K562 (cell line): ENCODE data around the gene HES5.

Experiments used
- NFRKB ChIP-seq: fragments of 450-650 bp; IDR thresholded peaks from 2 replicates; pipeline ENCODE4 v1.6.1; 2016; ENCODE audit warnings: low read depth
- POLR2AphosphoS5 ChIP-seq: IDR thresholded peaks from 2 replicates; pipeline ENCODE4 v1.6.1; 2011; ENCODE audit warnings: mild to moderate bottlenecking, low read depth, low read length, moderate library complexity; ENCODE audit not compliant: control insufficient read depth, insufficient read depth
- PYGO2 ChIP-seq: fragments of 450-650 bp; IDR thresholded peaks from 2 replicates; pipeline ENCODE4 v1.6.1; 2016; ENCODE audit warnings: mild to moderate bottlenecking, missing genetic modification characterization, moderate library complexity, missing compliant biosample characterization
- TCF7 ChIP-seq: sonication (generic); IDR thresholded peaks from 2 replicates; pipeline ENCODE4 v1.6.1; 2016; ENCODE audit warnings: antibody characterized with exemption, borderline replicate concordance
- ZKSCAN1 ChIP-seq: fragments of 150-350 bp; IDR thresholded peaks from 2 replicates; pipeline ENCODE4 v1.6.1; 2016; ENCODE audit warnings: low read depth, low read length
- ZNF263 ChIP-seq: sonication (generic); formaldehyde crosslinking; IDR thresholded peaks from 2 replicates; pipeline ENCODE4 v1.8.0; 2022; ENCODE audit warnings: mild to moderate bottlenecking, missing genetic modification reagents, borderline replicate concordance
- ZNF431 ChIP-seq: sonication (generic); formaldehyde crosslinking; IDR thresholded peaks from 2 replicates; pipeline ENCODE4 v1.8.0; 2022; ENCODE audit warnings: mild to moderate bottlenecking, missing genetic modification reagents
- TF ChIP-seq, protein P1 (sequence below): sonication (generic); formaldehyde crosslinking; IDR thresholded peaks from 2 replicates; pipeline ENCODE4 v1.8.1; 2023; ENCODE audit warnings: mild to moderate bottlenecking, missing genetic modification reagents
- TF ChIP-seq, protein P2 (sequence below): IDR thresholded peaks from 3 replicates; pipeline ENCODE4 v1.6.1; 2011; ENCODE audit warnings: borderline replicate concordance, mild to moderate bottlenecking; ENCODE audit not compliant: insufficient read length, insufficient read depth
- TF ChIP-seq, protein P3 (sequence below), 3 experiments: IDR thresholded peaks in 2 of 3; conservative IDR thresholded peaks in 1 of 3; 2 replicates each; pipeline ENCODE4 v1.5.1; 2011 to 2012; ENCODE audit warnings: low read length in 3 of 3, mild to moderate bottlenecking in 3 of 3, control low read depth in 2 of 3, improper control_type of control experiment in 1 of 3, inconsistent platforms in 1 of 3, low read depth in 1 of 3, mixed read lengths in 1 of 3, moderate library complexity in 1 of 3; ENCODE audit not compliant: insufficient read depth in 2 of 3
- TF ChIP-seq, protein P4 (sequence below): fragments of 450-650 bp; formaldehyde crosslinking; IDR thresholded peaks from 2 replicates; pipeline ENCODE4 v1.4.0; 2020; ENCODE audit warnings: mild to moderate bottlenecking, moderate library complexity

DNA sequence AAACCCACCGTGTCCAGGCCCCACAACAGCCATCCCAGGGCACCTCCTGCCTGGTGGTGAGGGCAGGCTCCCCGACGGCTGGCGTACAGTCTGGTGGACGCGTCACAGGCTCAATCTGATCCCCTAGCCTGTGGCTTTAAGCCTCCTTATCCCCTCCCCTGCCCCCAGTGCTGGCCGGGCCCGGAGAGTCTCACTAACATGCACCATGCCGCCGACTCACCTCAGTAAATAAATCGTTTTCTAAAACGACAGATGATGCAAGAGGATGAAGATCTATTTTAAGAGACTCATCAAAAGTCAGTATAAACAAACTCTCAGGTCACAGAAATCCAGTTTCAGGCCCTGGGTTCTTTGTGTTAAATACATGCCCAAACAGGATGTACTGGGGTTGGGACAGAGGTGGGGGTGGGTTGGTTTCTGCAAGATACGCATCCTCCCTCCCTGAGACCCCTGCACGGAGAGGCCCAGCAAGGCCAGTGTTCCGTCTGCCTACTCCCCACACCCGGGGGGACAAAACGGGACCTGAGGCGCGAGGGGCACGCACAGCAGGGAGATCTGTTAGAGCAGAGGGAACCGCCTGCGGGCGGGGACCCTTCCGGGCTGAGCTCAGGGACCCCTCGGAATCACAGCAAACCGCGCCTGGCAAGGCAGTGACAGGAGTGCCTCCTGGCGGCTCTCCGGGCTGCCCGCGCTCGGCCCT lies 6.7 kb downstream of the HES5 start:
- no peak for TF ChIP-seq ZNF431
- TF ChIP-seq, protein P1, sequence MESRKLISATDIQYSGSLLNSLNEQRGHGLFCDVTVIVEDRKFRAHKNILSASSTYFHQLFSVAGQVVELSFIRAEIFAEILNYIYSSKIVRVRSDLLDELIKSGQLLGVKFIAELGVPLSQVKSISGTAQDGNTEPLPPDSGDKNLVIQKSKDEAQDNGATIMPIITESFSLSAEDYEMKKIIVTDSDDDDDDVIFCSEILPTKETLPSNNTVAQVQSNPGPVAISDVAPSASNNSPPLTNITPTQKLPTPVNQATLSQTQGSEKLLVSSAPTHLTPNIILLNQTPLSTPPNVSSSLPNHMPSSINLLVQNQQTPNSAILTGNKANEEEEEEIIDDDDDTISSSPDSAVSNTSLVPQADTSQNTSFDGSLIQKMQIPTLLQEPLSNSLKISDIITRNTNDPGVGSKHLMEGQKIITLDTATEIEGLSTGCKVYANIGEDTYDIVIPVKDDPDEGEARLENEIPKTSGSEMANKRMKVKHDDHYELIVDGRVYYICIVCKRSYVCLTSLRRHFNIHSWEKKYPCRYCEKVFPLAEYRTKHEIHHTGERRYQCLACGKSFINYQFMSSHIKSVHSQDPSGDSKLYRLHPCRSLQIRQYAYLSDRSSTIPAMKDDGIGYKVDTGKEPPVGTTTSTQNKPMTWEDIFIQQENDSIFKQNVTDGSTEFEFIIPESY (CRISPR knock-in tag), result peak; percentile 29; the same call in 1 of the 2 replicates
- TF ChIP-seq, protein P2, sequence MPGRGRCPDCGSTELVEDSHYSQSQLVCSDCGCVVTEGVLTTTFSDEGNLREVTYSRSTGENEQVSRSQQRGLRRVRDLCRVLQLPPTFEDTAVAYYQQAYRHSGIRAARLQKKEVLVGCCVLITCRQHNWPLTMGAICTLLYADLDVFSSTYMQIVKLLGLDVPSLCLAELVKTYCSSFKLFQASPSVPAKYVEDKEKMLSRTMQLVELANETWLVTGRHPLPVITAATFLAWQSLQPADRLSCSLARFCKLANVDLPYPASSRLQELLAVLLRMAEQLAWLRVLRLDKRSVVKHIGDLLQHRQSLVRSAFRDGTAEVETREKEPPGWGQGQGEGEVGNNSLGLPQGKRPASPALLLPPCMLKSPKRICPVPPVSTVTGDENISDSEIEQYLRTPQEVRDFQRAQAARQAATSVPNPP, result no peak
- TF ChIP-seq POLR2AphosphoS5, result no peak
- TF ChIP-seq, protein P3, sequence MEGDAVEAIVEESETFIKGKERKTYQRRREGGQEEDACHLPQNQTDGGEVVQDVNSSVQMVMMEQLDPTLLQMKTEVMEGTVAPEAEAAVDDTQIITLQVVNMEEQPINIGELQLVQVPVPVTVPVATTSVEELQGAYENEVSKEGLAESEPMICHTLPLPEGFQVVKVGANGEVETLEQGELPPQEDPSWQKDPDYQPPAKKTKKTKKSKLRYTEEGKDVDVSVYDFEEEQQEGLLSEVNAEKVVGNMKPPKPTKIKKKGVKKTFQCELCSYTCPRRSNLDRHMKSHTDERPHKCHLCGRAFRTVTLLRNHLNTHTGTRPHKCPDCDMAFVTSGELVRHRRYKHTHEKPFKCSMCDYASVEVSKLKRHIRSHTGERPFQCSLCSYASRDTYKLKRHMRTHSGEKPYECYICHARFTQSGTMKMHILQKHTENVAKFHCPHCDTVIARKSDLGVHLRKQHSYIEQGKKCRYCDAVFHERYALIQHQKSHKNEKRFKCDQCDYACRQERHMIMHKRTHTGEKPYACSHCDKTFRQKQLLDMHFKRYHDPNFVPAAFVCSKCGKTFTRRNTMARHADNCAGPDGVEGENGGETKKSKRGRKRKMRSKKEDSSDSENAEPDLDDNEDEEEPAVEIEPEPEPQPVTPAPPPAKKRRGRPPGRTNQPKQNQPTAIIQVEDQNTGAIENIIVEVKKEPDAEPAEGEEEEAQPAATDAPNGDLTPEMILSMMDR (IDR thresholded peaks at IDR 0.05 in 2 of 3, conservative IDR thresholded peaks at IDR 0.05 in 1 of 3; ENCODE audit: insufficient read depth in 2 of 3, low read depth in 1 of 3, low read length in 3 of 3), result no peak
- TF ChIP-seq, protein P4, sequence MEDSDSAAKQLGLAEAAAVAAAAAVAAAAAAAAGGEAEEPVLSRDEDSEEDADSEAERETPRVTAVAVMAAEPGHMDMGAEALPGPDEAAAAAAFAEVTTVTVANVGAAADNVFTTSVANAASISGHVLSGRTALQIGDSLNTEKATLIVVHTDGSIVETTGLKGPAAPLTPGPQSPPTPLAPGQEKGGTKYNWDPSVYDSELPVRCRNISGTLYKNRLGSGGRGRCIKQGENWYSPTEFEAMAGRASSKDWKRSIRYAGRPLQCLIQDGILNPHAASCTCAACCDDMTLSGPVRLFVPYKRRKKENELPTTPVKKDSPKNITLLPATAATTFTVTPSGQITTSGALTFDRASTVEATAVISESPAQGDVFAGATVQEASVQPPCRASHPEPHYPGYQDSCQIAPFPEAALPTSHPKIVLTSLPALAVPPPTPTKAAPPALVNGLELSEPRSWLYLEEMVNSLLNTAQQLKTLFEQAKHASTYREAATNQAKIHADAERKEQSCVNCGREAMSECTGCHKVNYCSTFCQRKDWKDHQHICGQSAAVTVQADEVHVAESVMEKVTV, result no peak
- no peak for TF ChIP-seq NFRKB
- no peak for TF ChIP-seq ZKSCAN1
- no peak for TF ChIP-seq ZNF263 (CRISPR knock-in tag)
- no peak for TF ChIP-seq TCF7
- TF ChIP-seq PYGO2 (tag), result no peak
